ENCODE results near the gene KRTAP5-9.
"Not testable (repeated sequence)": the region's sequence is repeated elsewhere in the genome, so short reads cannot be mapped to it uniquely, and the experiment has no call there.

Gene KRTAP5-9

DNA sequence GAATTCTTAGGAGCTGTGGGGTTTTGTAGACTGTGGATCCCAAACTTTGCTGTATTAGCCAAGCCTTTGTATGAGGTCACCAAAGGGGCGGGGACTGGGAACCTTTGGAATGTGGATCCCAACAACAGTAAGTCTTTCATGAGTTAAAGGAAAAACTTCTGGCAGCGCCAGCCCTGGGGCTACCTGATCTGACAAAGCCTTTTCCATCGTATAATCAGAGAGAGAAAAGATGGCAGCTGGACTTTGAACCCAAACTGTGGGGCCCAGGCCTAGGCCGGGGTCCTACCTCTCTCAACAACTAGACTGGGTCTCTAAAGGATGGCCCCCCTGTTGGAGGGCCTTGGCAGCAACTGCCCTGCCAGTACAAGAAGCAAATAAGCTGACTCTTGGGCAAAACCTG, 40.1 kb downstream of the KRTAP5-9 start:
- DNase-seq: not testable (repeated sequence)

DNA sequence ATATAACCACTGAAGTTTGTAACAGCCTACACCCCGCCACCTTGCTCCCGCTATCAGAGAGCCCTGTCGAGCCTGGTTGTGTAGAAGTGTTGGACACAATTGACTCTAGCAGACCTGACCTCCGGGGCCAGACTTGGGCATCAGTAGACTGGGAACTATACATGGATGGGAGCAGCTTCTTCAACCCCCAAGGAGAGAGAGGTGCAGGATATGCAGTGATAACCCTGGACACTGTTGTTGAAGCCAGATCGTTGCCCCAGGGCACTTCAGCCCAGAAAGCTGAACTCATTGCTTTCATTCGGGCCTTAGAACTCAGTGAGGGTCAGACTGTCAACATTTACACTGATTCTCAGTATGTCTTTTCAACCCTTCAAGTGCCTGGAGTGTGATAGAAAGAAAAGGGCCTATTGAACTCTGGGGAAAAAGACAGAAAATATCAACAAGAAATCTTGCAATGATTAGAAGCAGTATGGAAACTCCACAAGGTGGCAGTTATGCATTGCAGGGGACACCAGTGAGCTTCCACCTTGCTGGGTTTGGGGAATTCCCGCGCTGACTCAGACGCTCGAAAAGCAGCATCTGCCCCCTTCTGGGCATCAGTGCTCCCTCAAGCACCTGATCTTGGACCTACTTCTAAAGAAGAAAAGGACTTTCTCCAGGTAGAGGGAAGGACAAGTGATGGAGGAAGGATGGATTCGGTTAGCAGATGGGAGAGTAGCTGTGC, 40.8 kb downstream of the KRTAP5-9 start:
- not testable (repeated sequence) for DNase-seq

DNA sequence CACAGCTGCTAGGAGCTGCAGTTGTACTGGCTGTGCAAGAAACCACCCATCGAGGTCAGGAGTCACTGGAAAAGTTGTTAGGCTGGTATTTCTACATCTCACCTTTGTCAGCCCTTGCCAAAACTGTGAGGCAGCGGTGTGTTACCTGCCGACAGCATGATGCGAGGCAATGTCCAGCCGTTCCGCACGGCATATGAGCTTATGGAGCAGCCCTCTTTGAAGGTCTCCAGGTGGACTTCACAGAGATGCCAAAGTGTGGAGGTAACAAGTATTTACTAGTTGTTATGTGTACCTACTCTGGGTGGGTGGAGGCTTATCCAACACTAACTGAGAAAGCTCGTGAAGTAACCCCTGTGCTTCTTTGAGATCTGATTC, 41.3 kb downstream of the KRTAP5-9 start:
- not testable (repeated sequence) for DNase-seq
